Liver (tissue), 9 donors: ENCODE data around the gene SH3BP2. TPM values are rescaled to one million over a fixed set of nuclear protein-coding genes. Genes with fewer than 3 reads are reported as not detected.

Experiments used
- DNase-seq: peaks from one replicate; pipeline ENCODE4 v3.0.0-alpha.2; 2017; ENCODE audit warnings: low spot score
- H3K27ac ChIP-seq, 2 donors: one replicate each; pipeline ENCODE4 v1.7.0; 2013; ENCODE audit warnings: inconsistent platforms in 2 of 2, low read length in 2 of 2, control low read depth in 1 of 2, low read depth in 1 of 2, mild to moderate bottlenecking in 1 of 2
- H3K27me3 ChIP-seq, 4 donors: one replicate each; pipeline versions ENCODE4 v1.6.1 to v1.7.0; 2013; ENCODE audit warnings: low read length in 3 of 4, inconsistent platforms in 1 of 4, mild to moderate bottlenecking in 1 of 4, moderate library complexity in 1 of 4; ENCODE audit not compliant: control insufficient read depth in 4 of 4, insufficient read depth in 4 of 4
- H3K36me3 ChIP-seq, 4 donors: one replicate each; pipeline versions ENCODE4 v1.6.1 to v1.7.0; 2013; ENCODE audit warnings: low read length in 3 of 4, mild to moderate bottlenecking in 3 of 4, low read depth in 1 of 4, moderate library complexity in 1 of 4; ENCODE audit not compliant: control insufficient read depth in 4 of 4, insufficient read depth in 3 of 4
- H3K4me1 ChIP-seq, 4 donors: one replicate each; pipeline versions ENCODE4 v1.6.1 to v1.7.0; 2013; ENCODE audit warnings: low read length in 3 of 4, mild to moderate bottlenecking in 3 of 4, moderate library complexity in 1 of 4; ENCODE audit not compliant: control insufficient read depth in 4 of 4, insufficient read depth in 4 of 4
- H3K4me3 ChIP-seq, 3 donors: one replicate each; pipeline versions ENCODE4 v1.6.1 to v1.7.0; 2013; ENCODE audit warnings: low read length in 3 of 3, control low read depth in 1 of 3, low read depth in 1 of 3, mild to moderate bottlenecking in 1 of 3
- H3K9ac ChIP-seq, 2 donors: one replicate each; pipeline ENCODE4 v1.7.0; 2013; ENCODE audit warnings: low read length in 2 of 2, mild to moderate bottlenecking in 2 of 2, moderate library complexity in 2 of 2, control low read depth in 1 of 2, low read depth in 1 of 2
- H3K9me3 ChIP-seq, 4 donors: one replicate each; pipeline versions ENCODE4 v1.6.1 to v1.7.0; 2013; ENCODE audit warnings: low read length in 3 of 4; ENCODE audit not compliant: control insufficient read depth in 4 of 4
- ATF3 ChIP-seq: IDR thresholded peaks from 2 replicates; pipeline ENCODE4 v1.6.1; 2016; ENCODE audit warnings: antibody characterized with exemption
- CTCF ChIP-seq: fragments of 150-350 bp; IDR thresholded peaks from 2 replicates; pipeline ENCODE4 v1.5.1; 2017; ENCODE audit warnings: improper control_type of control experiment, low read depth, low read length; ENCODE audit not compliant: missing input control
- EGR1 ChIP-seq, 2 donors: IDR thresholded peaks; 2 replicates each; pipeline ENCODE4 v1.6.1; 2016 to 2018; ENCODE audit warnings: antibody characterized with exemption in 2 of 2, low read depth in 2 of 2
- FOXA1 ChIP-seq: IDR thresholded peaks from 2 replicates; pipeline ENCODE4 v1.6.1; 2016; ENCODE audit warnings: antibody characterized with exemption
- FOXA2 ChIP-seq: IDR thresholded peaks from 2 replicates; pipeline ENCODE4 v1.6.1; 2016; ENCODE audit warnings: antibody characterized with exemption
- GABPA ChIP-seq, 2 donors: IDR thresholded peaks in 1 of 2; conservative IDR thresholded peaks in 1 of 2; 2 replicates each; pipeline ENCODE4 v1.6.1; 2016; ENCODE audit warnings: antibody characterized with exemption in 2 of 2, mild to moderate bottlenecking in 1 of 2, moderate library complexity in 1 of 2
- HNF4G ChIP-seq: IDR thresholded peaks from 2 replicates; pipeline ENCODE4 v1.6.1; 2016; ENCODE audit warnings: antibody characterized with exemption
- MAX ChIP-seq: IDR thresholded peaks from 2 replicates; pipeline ENCODE4 v1.6.1; 2016; ENCODE audit warnings: antibody characterized with exemption
- NR2F2 ChIP-seq: IDR thresholded peaks from 2 replicates; pipeline ENCODE4 v1.6.1; 2016; ENCODE audit warnings: antibody characterized with exemption
- RAD21 ChIP-seq, 2 donors: IDR thresholded peaks; 2 replicates each; pipeline ENCODE4 v1.6.1; 2016; ENCODE audit warnings: antibody characterized with exemption in 2 of 2, mild to moderate bottlenecking in 2 of 2
- REST ChIP-seq: IDR thresholded peaks from 2 replicates; pipeline ENCODE4 v1.6.1; 2016; ENCODE audit warnings: antibody characterized with exemption, mild to moderate bottlenecking
- RXRA ChIP-seq, 2 donors: IDR thresholded peaks; 2 replicates each; pipeline ENCODE4 v1.6.1; 2017 to 2018; ENCODE audit warnings: antibody characterized with exemption in 2 of 2, mild to moderate bottlenecking in 1 of 2
- SP1 ChIP-seq: IDR thresholded peaks from 2 replicates; pipeline ENCODE4 v1.6.1; 2018; ENCODE audit warnings: antibody characterized with exemption, mild to moderate bottlenecking
- TAF1 ChIP-seq: conservative IDR thresholded peaks from 2 replicates; pipeline ENCODE4 v1.6.1; 2016; ENCODE audit warnings: antibody characterized with exemption, mild to moderate bottlenecking
- YY1 ChIP-seq: IDR thresholded peaks from 2 replicates; pipeline ENCODE4 v1.6.1; 2016; ENCODE audit warnings: antibody characterized with exemption, mild to moderate bottlenecking
- ZBTB33 ChIP-seq: IDR thresholded peaks from 2 replicates; pipeline ENCODE4 v1.6.1; 2016; ENCODE audit warnings: antibody characterized with exemption
- WGBS: extraction: QIAGEN DNeasy Blood & Tissue Kit; methylation state at CpG from one replicate; pipeline ENCODE4 v1.1.7; 2013; 5-methylcytosine and 5-hydroxymethylcytosine counted together
- polyA plus RNA-seq, 2 donors: library from polyadenylated mRNA; stranded (reverse) in 1 of 2; unstranded in 1 of 2; fragments of 200-250 nt in 1 of 2; fragments of >200 nt in 1 of 2; fragmentation: Nextera tagmentation in 1 of 2; extraction: Ambion mirVana in 1 of 2; gene quantifications; one replicate each; pipeline versions ENCODE4 v1.2.1 to v1.2.3, GENCODE V29; 2013 to 2015
- total RNA-seq, 2 donors: library from RNA; depleted of rRNA; stranded (reverse); fragments of >200 nt; gene quantifications; one replicate each; pipeline ENCODE4 v1.2.3, GENCODE V29; 2014
- donor health status: healthy.
- donor health status: healthy.
- donor health status: healthy.
- donor health status: healthy.
- donor health status: healthy.

SH3BP2 gene
- total and polyA plus RNA-seq, 4 donors, result 17.9 to 80.2 (median 38.5) TPM

- TF ChIP-seq CTCF (no peak), HNF4G (no peak), EGR1 (IDR thresholded peaks at IDR 0.05; ENCODE audit: low read depth in 2 of 2) (no peak), ZBTB33 (no peak), RXRA (IDR thresholded peaks at IDR 0.05) (no peak), FOXA1 (no peak), FOXA2 (no peak), YY1 (no peak)
Measured at GRCh38 chr4:2767046-2767704, 25.7 kb upstream of the SH3BP2 start (continued).

- no peak for DNase-seq
- Histone ChIP-seq H3K4me3 (no peak overlapping the region), H3K9ac (no peak overlapping the region), H3K9me3 (no peaks in the 10 kb centered on the region), H3K36me3 (no peaks in the 10 kb centered on the region), H3K27me3 (no peaks in the 10 kb centered on the region), H3K27ac (no peak overlapping the region), H3K4me1 (peaks cover 0 to 3% (median under 1%) of the 10 kb centered on the region in 4 donors)
- 86% methylated on average over 11 of the region's 11 CpGs for WGBS
- no peak for TF ChIP-seq RAD21 (IDR thresholded peaks at IDR 0.05)
- TF ChIP-seq ATF3, result no peak
- no peak for TF ChIP-seq EGR1 (IDR thresholded peaks at IDR 0.05; ENCODE audit: low read depth in 2 of 2)
- no peak for TF ChIP-seq GABPA (IDR thresholded peaks at IDR 0.05 in 1 of 2, conservative IDR thresholded peaks at IDR 0.05 in 1 of 2)
- TF ChIP-seq NR2F2, result no peak
- TF ChIP-seq TAF1, result no peak
- no peak for TF ChIP-seq RXRA (IDR thresholded peaks at IDR 0.05)
- TF ChIP-seq ZBTB33, result no peak
- TF ChIP-seq MAX, result no peak
- TF ChIP-seq HNF4G, result no peak
- TF ChIP-seq REST, result no peak
- TF ChIP-seq FOXA1, result no peak
- no peak for TF ChIP-seq SP1
- no peak for TF ChIP-seq FOXA2
- TF ChIP-seq YY1, result no peak
Measured at GRCh38 chr4:2767705-2768074, 25.2 kb upstream of the SH3BP2 start.
